ENCODE results near the gene LBP.

The LBP gene

DNA sequence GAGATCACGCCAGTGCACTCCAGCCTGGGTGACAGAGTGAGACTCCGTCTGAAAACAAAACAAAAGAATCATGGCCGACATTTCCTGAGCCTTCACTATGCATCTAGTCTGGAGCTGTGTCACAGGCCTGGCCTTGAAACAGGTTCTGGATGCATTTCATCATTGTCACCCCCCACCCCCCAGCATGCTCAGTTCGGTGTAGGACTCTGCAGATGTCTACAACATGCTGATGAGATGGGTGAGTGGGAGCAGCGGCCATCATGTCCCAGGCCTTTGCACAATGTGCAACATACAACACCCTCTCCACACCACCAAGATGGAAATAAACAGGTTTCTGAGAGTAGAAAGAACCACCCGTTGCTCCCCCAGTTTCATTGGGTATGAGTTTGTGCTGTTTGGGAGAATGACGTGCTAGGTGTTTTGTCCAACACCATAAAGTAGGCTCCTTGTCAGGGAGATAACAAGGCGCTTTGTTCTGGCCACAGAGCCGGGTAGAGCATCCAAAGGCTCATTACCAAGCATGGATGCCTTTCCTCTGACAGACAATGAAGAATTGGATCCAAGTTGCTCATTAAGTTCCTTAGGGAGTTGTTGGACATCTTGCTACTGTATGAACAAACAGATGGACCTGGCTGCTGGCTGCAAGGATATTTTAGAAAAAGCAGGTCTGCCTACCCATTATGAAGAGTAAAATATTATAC is 66.7 kb downstream of the LBP start:
- TF ChIP-seq, protein P1, sequence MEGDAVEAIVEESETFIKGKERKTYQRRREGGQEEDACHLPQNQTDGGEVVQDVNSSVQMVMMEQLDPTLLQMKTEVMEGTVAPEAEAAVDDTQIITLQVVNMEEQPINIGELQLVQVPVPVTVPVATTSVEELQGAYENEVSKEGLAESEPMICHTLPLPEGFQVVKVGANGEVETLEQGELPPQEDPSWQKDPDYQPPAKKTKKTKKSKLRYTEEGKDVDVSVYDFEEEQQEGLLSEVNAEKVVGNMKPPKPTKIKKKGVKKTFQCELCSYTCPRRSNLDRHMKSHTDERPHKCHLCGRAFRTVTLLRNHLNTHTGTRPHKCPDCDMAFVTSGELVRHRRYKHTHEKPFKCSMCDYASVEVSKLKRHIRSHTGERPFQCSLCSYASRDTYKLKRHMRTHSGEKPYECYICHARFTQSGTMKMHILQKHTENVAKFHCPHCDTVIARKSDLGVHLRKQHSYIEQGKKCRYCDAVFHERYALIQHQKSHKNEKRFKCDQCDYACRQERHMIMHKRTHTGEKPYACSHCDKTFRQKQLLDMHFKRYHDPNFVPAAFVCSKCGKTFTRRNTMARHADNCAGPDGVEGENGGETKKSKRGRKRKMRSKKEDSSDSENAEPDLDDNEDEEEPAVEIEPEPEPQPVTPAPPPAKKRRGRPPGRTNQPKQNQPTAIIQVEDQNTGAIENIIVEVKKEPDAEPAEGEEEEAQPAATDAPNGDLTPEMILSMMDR (IDR thresholded peaks at IDR 0.05; ENCODE audit: borderline replicate concordance, control extremely low read depth, extremely low read depth, insufficient read depth, missing control alignments): no peak
- in situ Hi-C loops (cut with MboI; ENCODE audit: low sequenced_read_pairs, unreplicated experiment): no loop called here
- DNase-seq (ENCODE audit: low spot score): no peak

DNA sequence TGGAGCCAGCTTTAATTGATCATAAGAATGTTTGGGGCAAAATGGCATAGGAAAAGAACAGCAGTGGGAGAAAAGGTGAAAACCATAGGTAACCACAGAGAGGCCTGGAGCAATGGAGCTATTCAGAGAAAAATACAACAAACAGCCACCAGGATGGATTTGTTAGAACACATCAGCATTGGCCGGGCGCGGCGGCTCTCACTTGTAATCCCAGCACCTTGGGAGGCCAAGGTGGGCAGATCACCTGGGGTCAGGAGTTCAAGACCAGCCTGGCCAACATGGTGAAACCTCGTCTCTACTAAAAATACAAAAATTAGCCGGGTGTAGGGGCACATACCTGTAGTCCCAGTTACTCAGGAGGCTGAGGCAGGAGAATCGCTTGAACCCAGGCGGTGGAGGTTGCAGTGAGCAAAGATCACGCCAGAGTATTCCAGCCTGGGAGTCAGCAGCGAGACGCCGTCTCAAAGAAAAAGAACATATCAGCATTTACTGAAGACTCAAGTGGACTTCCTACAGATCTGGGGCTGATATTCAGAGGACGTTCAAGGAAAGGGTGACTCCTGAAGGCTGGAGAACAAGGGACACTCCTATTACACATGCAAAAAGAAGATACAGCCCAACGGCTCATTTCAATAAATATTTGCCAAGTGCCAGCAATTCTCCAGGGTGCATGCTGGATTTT is 68.6 kb downstream of the LBP start:
- TF ChIP-seq, protein P1 (IDR thresholded peaks at IDR 0.05; ENCODE audit: borderline replicate concordance, control extremely low read depth, extremely low read depth, insufficient read depth, missing control alignments): no peak
- no peak for DNase-seq (ENCODE audit: low spot score)
- in situ Hi-C loops (cut with MboI; ENCODE audit: low sequenced_read_pairs, unreplicated experiment): no loop called here

DNA sequence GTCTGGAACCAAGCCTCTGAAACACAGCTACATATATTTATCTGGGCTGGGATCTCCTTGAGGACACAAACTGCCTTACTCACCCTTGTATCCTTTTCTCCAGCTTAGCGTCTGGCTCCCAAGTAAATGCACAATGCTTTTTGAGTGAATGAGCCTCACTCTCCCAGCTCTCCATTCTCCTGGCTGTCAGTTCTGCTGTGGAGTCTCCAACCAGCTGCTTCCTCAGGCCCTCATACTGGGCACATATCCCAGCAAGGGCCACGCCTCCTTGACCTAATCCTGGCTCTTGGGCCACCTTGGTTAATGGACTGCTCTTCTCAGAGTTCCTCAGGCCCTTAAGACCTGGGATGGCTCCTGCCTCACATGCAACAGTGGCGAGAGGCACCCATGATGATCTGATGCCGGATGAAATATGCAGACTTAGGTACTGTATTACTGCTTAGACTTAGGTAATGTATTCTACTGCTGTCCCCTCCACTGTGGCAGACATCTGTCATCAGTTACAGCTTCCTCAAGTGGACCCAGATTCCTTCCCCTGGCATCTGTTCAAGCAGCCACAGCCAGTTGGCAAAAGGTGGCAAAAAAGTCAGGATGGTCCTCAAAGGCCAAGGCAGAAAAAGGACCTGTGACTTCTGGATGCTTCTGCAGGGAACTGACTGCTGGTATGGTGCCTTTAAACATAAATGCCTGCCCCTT is 72.4 kb downstream of the LBP start:
- DNase-seq (ENCODE audit: low spot score): no peak
- in situ Hi-C loops (cut with MboI; ENCODE audit: low sequenced_read_pairs, unreplicated experiment): no loop called here
- TF ChIP-seq, protein P1 (IDR thresholded peaks at IDR 0.05; ENCODE audit: borderline replicate concordance, control extremely low read depth, extremely low read depth, insufficient read depth, missing control alignments): no peak

DNA sequence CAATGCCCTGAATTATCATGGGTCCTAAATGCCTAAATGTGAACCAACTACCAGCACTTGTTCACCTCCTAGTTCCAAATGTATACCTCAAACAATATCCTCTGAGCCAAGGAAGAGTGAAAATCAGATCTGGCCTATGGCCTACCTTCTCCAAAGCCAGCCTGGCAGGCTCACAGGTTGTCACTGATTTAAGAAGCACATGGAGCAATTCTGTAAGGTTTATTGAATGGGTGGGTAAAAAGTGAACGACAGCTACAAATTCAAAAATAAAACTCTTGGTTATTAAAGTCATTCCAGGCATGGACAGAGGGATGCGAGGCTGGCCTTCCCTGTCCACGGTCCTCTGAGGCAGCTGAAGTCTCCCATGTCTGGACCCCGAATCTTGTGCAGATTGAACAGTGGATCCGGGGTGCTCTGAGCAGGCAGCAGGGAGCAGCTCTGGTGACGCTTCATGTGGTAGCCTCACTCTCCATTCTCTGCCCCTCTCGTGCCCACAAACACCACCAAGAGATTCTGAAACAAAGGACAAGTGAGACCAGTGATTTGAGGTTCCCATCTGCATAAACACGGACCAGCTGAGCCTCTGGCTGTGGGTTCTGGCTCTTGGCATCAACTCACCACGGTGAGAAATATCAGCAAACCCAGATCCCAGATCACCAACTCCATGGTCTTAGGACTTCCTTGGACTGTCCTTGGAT is 74.3 kb downstream of the LBP start:
- TF ChIP-seq, protein P1 (IDR thresholded peaks at IDR 0.05; ENCODE audit: borderline replicate concordance, control extremely low read depth, extremely low read depth, insufficient read depth, missing control alignments): no peak
- in situ Hi-C loops (cut with MboI; ENCODE audit: low sequenced_read_pairs, unreplicated experiment): no loop called here
- DNase-seq (ENCODE audit: low spot score): no peak

DNA sequence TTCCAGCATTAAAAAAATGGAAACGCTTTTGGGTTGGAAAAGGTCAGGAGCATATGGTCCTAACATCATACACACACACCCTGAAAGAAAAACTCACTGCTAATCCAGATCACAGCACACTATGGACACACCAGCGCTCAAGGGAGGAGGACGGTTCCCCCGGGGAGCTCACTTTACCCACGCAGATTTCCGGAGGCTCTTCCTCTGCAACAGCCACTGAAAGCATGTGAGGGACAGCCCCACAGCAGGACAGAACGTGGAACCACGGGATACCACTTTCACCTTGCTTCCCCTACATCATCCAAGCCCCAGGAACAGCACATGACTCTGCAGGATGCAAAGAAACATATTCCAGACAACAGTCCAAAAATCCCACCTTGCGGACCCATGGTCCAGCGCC is 75.6 kb downstream of the LBP start:
- TF ChIP-seq, protein P1 (IDR thresholded peaks at IDR 0.05; ENCODE audit: borderline replicate concordance, control extremely low read depth, extremely low read depth, insufficient read depth, missing control alignments): no peak
- in situ Hi-C loops (cut with MboI; ENCODE audit: low sequenced_read_pairs, unreplicated experiment): no loop called here
- DNase-seq (ENCODE audit: low spot score): no peak

DNA sequence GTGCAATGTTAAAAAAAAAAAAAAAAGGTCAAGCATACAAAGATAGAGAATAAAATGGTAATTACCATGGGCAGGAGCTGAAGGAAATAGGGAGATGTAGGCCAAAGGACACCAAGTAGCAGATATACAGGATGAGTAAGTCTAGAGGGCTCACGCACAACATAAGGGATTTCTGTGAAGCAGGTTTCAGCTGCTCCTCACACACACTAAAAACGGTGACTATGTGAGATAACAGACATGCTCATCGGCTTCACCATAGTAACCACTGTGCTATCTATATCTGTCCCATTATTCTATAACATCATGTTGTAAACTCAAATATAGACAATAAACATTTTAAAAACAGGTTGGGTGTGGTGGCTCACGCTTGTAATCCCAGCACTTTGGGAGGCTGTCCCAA is 77.3 kb downstream of the LBP start:
- TF ChIP-seq, protein P1 (IDR thresholded peaks at IDR 0.05; ENCODE audit: borderline replicate concordance, control extremely low read depth, extremely low read depth, insufficient read depth, missing control alignments): no peak
- DNase-seq (ENCODE audit: low spot score): no peak
- in situ Hi-C loops (cut with MboI; ENCODE audit: low sequenced_read_pairs, unreplicated experiment): no loop called here

All from GM13976 (cell line).